Endothelial cell of umbilical vein (primary cell): Measurements from ENCODE around the gene ARHGEF5. TPM values are rescaled to one million over a fixed set of nuclear protein-coding genes. Genes with fewer than 3 reads are reported as not detected.
"Not testable (repeated sequence)": the region's sequence is repeated elsewhere in the genome, so short reads cannot be mapped to it uniquely, and the experiment has no call there.

ENCODE experiments used
- BruUV-seq: library from RNA; stranded (reverse); fragments of 400-500 nt; replicated peaks from 2 replicates; lab custom pipeline; 2021; lab: Mats Ljungman, UMichigan
- CTCF ChIA-PET: fragments of 300-600, 350-600 bp; sonication (Branson Sonifier 250); formaldehyde crosslinking; loops from one replicate; lab custom pipeline; 2021; ENCODE audit warnings: antibody characterized with exemption, inconsistent platforms; lab: Charles Lee
- POLR2A ChIA-PET: fragments of 300-600, 350-600 bp; sonication (Branson Sonifier 250); formaldehyde crosslinking; loops from one replicate; lab custom pipeline; 2021; ENCODE audit warnings: antibody characterized with exemption, inconsistent platforms; lab: Charles Lee
- DNase-seq: peaks from one replicate; pipeline ENCODE4 v3.0.0-alpha.2; 2011; ENCODE audit warnings: low read depth, low spot score
- FAIRE-seq: peaks from 2 replicates; lab custom pipeline; 2011; peaks lifted over from hg19 to GRCh38; lab: Jason Lieb, UNC
- H2AFZ ChIP-seq: 2 replicates; pipeline ENCODE4 v1.6.0; 2012; ENCODE audit warnings: low read depth, low read length, control low read depth, inconsistent platforms
- H3K27ac ChIP-seq: 2 replicates; pipeline ENCODE4 v1.5.1; 2011; ENCODE audit warnings: low read depth, mild to moderate bottlenecking, control low read depth, low read length, moderate library complexity; ENCODE audit not compliant: insufficient read depth
- H3K27me3 ChIP-seq, 2 experiments: 2 replicates each; pipeline versions ENCODE4 v1.6.0 to v1.6.1; 2011; ENCODE audit warnings: low read length in 2 of 2, mixed read lengths in 1 of 2; ENCODE audit not compliant: control insufficient read depth in 2 of 2, insufficient read depth in 2 of 2
- H3K36me3 ChIP-seq, 2 experiments: 2 replicates in 1 of 2; 3 replicates in 1 of 2; pipeline ENCODE4 v1.5.1; 2011; ENCODE audit warnings: low read length in 2 of 2, mild to moderate bottlenecking in 1 of 2, moderate library complexity in 1 of 2; ENCODE audit not compliant: control insufficient read depth in 2 of 2, insufficient read depth in 2 of 2; ENCODE audit errors: extremely low read depth in 1 of 2
- H3K4me1 ChIP-seq: 3 replicates; pipeline ENCODE4 v1.5.1; 2011; ENCODE audit warnings: mild to moderate bottlenecking, low read length; ENCODE audit not compliant: control insufficient read depth, insufficient read depth; ENCODE audit errors: extremely low read depth
- H3K4me2 ChIP-seq: 2 replicates; pipeline ENCODE4 v1.6.1; 2011; ENCODE audit warnings: low read length, control low read depth, mixed read lengths; ENCODE audit not compliant: insufficient read depth
- H3K4me3 ChIP-seq, 3 experiments: fragments of 200-600 bp in 1 of 3; sonication (generic), shearing (Covaris generic) in 1 of 3; replicated peaks in 1 of 3; 2 replicates each; pipeline ENCODE4 v1.5.1; 2011 to 2016; ENCODE audit warnings: control low read depth in 3 of 3, low read length in 3 of 3, mild to moderate bottlenecking in 2 of 3, inconsistent platforms in 1 of 3, low read depth in 1 of 3, moderate library complexity in 1 of 3; ENCODE audit not compliant: insufficient read depth in 1 of 3
- H3K79me2 ChIP-seq: 2 replicates; pipeline ENCODE4 v1.6.0; 2012; ENCODE audit warnings: low read length, inconsistent platforms; ENCODE audit not compliant: control insufficient read depth, insufficient read depth
- H3K9ac ChIP-seq: replicated peaks from 2 replicates; pipeline ENCODE3; 2011; ENCODE audit warnings: low read length, control low read depth; ENCODE audit not compliant: insufficient read depth; ENCODE audit errors: extremely low read depth
- H3K9me1 ChIP-seq: replicated peaks from 3 replicates; pipeline ENCODE4 v1.6.0; 2011; ENCODE audit warnings: mild to moderate bottlenecking, low read length; ENCODE audit not compliant: control insufficient read depth, insufficient read depth; ENCODE audit errors: extremely low read depth
- H3K9me3 ChIP-seq: replicated peaks from 2 replicates; pipeline ENCODE4 v1.5.1; 2012; ENCODE audit warnings: low read length, inconsistent platforms; ENCODE audit not compliant: control insufficient read depth, insufficient read depth
- H4K20me1 ChIP-seq: replicated peaks from 2 replicates; pipeline ENCODE3; 2011; ENCODE audit warnings: mild to moderate bottlenecking, low read length; ENCODE audit not compliant: control insufficient read depth, insufficient read depth; ENCODE audit errors: extremely low read depth
- dilution Hi-C: fragments of 300-500 bp; cut with MboI; formaldehyde crosslinking; loops from one replicate; pipeline ENCODE4 v1.15.0; 2019; ENCODE audit warnings: low sequenced_read_pairs; ENCODE audit not compliant: extremely low pct_ligation_motif_present
- intact Hi-C: fragments of 100-400 bp; cut with micrococcal nuclease; formaldehyde crosslinking; loops from one replicate; pipeline ENCODE4 v1.10.0; 2022
- polyA plus RNA-seq, 4 experiments: library from polyadenylated mRNA; depleted of rRNA in 3 of 4; stranded (reverse) in 3 of 4; unstranded in 1 of 4; fragments of >200 nt; gene quantifications; 2 replicates each; pipeline versions ENCODE4 v1.2.1 to v1.2.3, GENCODE V29; 2011 to 2012; ENCODE audit warnings: missing spikeins in 1 of 4
- total RNA-seq: library from RNA; stranded (reverse); gene quantifications from 2 replicates; pipeline ENCODE4 v1.2.3, GENCODE V29; 2021

ARHGEF5 gene
- total and polyA plus RNA-seq, 2 donors (not counting 3 experiments of a cell fraction or from before 2014, with no cell fraction given), result 1.1 to 1.5 TPM

GRCh38 chr7:144362061-144362460, 6.9 kb downstream of the ARHGEF5 start:
- CTCF ChIA-PET, H3K36me3 ChIP-seq, H3K9me1 ChIP-seq, H3K4me1 ChIP-seq, H3K79me2 ChIP-seq, POLR2A ChIA-PET, H2AFZ ChIP-seq, H3K27ac ChIP-seq, FAIRE-seq, DNase-seq, H3K9ac ChIP-seq, BruUV-seq, H3K4me2 ChIP-seq, intact Hi-C loops, H3K27me3 ChIP-seq, H3K4me3 ChIP-seq, H3K9me3 ChIP-seq, H4K20me1 ChIP-seq, dilution Hi-C loops: not testable (repeated sequence)

- CTCF ChIA-PET, H3K9me1 ChIP-seq, FAIRE-seq, H2AFZ ChIP-seq, H3K9me3 ChIP-seq, H4K20me1 ChIP-seq, H3K36me3 ChIP-seq, DNase-seq, H3K27ac ChIP-seq, H3K4me1 ChIP-seq, intact Hi-C loops, H3K79me2 ChIP-seq, dilution Hi-C loops, POLR2A ChIA-PET, H3K4me3 ChIP-seq, BruUV-seq, H3K4me2 ChIP-seq, H3K9ac ChIP-seq, H3K27me3 ChIP-seq: not testable (repeated sequence)
Measured at GRCh38 chr7:144365523-144365922, 10.3 kb downstream of the ARHGEF5 start.

GRCh38 chr7:144367250-144367649, 12.0 kb downstream of the ARHGEF5 start:
- H4K20me1 ChIP-seq, H3K27me3 ChIP-seq, FAIRE-seq, H3K79me2 ChIP-seq, H3K4me2 ChIP-seq, BruUV-seq, POLR2A ChIA-PET, H3K36me3 ChIP-seq, H3K4me3 ChIP-seq, CTCF ChIA-PET, H2AFZ ChIP-seq, H3K9me3 ChIP-seq, dilution Hi-C loops, intact Hi-C loops, H3K9me1 ChIP-seq, H3K4me1 ChIP-seq, H3K27ac ChIP-seq, H3K9ac ChIP-seq, DNase-seq: not testable (repeated sequence)

GRCh38 chr7:144369221-144369620, 14.0 kb downstream of the ARHGEF5 start:
- H4K20me1 ChIP-seq, POLR2A ChIA-PET, H3K9me3 ChIP-seq, H3K4me2 ChIP-seq, H2AFZ ChIP-seq, intact Hi-C loops, DNase-seq, CTCF ChIA-PET, H3K9me1 ChIP-seq, H3K4me1 ChIP-seq, H3K9ac ChIP-seq, H3K27ac ChIP-seq, H3K79me2 ChIP-seq, H3K4me3 ChIP-seq, BruUV-seq, H3K36me3 ChIP-seq, H3K27me3 ChIP-seq, dilution Hi-C loops: not testable (repeated sequence)
- FAIRE-seq, result peak; percentile 44
